SU-DHL-6 (cell line): Measurements from ENCODE around the gene SLC8A1.

Experiments
- H2AFZ ChIP-seq: fragments of 200-600 bp; sonication (generic); 2 replicates; pipeline ENCODE4 v1.6.1; 2014; ENCODE audit warnings: low read depth, mild to moderate bottlenecking, moderate library complexity, mixed read lengths, antibody characterized with exemption, low read length; ENCODE audit not compliant: severe bottlenecking
- H3F3A ChIP-seq: fragments of 200-600 bp; shearing (Covaris generic); 2 replicates; pipeline ENCODE4 v1.6.0; 2016; ENCODE audit warnings: antibody characterized with exemption, mild to moderate bottlenecking; ENCODE audit not compliant: insufficient read depth
- H3K27ac ChIP-seq: fragments of 200-600 bp; sonication (generic); 2 replicates; pipeline ENCODE4 v1.5.1; 2016; ENCODE audit warnings: low read depth, mild to moderate bottlenecking, low read length, moderate library complexity, mixed read lengths
- H3K27me3 ChIP-seq: fragments of 200-600 bp; sonication (generic), shearing (Covaris generic); 2 replicates; pipeline ENCODE4 v1.6.0; 2014; ENCODE audit warnings: mild to moderate bottlenecking, low read length
- H3K36me3 ChIP-seq: fragments of 200-600 bp; sonication (generic); 2 replicates; pipeline ENCODE4 v1.6.1; 2014; ENCODE audit warnings: mild to moderate bottlenecking, low read length, mixed read lengths
- H3K4me2 ChIP-seq: fragments of 300-600, 200-600 bp; shearing (Covaris generic), sonication (generic); 2 replicates; pipeline ENCODE4 v1.6.0; 2014; ENCODE audit warnings: low read length, low read depth, mild to moderate bottlenecking; ENCODE audit not compliant: poor library complexity, severe bottlenecking
- H3K4me3 ChIP-seq: fragments of 200-600 bp; sonication (generic); 2 replicates; pipeline ENCODE4 v1.5.1; 2014; ENCODE audit warnings: antibody characterized with exemption, low read length, mild to moderate bottlenecking, mixed read lengths; ENCODE audit not compliant: insufficient read depth, poor library complexity, severe bottlenecking
- H3K79me2 ChIP-seq: fragments of 200-600 bp; sonication (generic); 2 replicates; pipeline ENCODE4 v1.6.1; 2014; ENCODE audit warnings: mild to moderate bottlenecking, low read length, moderate library complexity; ENCODE audit not compliant: insufficient read depth
- H3K9ac ChIP-seq: fragments of 200-600 bp; sonication (generic); 2 replicates; pipeline ENCODE4 v1.7.0; 2014; ENCODE audit warnings: mild to moderate bottlenecking, low read length
- H3K9me2 ChIP-seq: fragments of 200-600 bp; sonication (generic); replicated peaks from 2 replicates; pipeline ENCODE4 v1.6.1; 2014; ENCODE audit warnings: low read length; ENCODE audit not compliant: insufficient read depth
- H3K9me3 ChIP-seq: fragments of 200-600 bp; sonication (generic); 2 replicates; pipeline ENCODE4 v1.6.1; 2014; ENCODE audit warnings: low read length, mixed read lengths; ENCODE audit not compliant: insufficient read depth
- H4K20me1 ChIP-seq: fragments of 200-600 bp; sonication (generic); 2 replicates; pipeline ENCODE4 v1.6.1; 2014; ENCODE audit warnings: low read depth, mild to moderate bottlenecking, antibody characterized with exemption, low read length, moderate library complexity, mixed read lengths
- CTCF ChIP-seq: fragments of 200-600 bp; sonication (generic); IDR thresholded peaks from one replicate; pipeline ENCODE4 v1.5.1; 2017; ENCODE audit warnings: antibody characterized with exemption, mild to moderate bottlenecking, low read length, moderate library complexity; ENCODE audit not compliant: insufficient read depth, poor library complexity, severe bottlenecking
- EZH2phosphoT487 ChIP-seq: fragments of 200-600 bp; sonication (generic), shearing (Covaris generic); conservative IDR thresholded peaks from 2 replicates; pipeline ENCODE4 v1.6.1; 2018; ENCODE audit warnings: mild to moderate bottlenecking, antibody characterized with exemption, low read length, moderate library complexity, mixed read lengths

Gene SLC8A1

DNA sequence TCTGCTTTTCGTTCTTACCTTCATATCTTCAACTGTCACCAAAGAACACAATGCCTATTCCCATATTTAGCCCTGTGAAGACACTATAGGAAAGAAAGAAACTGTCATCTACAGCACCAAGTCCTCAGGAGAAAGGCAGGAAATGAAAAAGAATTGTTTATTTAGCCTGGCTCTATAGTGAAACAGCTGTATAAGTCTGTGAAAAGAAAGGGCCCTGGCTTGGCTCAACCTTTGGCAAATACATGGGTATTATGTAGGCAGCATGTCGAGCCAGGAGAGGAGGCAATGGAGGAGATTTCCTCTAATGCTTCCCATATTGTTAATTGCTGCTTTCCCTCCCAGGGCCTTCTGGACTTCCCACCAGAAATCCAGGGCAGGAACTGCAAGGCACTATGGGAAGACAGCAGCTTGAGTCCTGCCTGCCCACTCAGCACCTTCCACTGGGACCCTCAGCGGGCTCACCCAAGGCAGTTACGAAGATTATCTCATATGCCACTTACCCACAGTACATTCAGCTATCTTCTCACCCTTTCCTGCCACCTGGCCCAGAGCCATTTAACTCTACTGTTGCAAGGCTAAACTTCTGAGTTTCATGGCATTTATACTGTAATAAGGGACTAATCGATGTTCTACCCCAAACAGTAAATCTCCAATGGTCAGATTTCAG lies 30.1 kb downstream of the SLC8A1 start:
- H3K79me2 ChIP-seq = no peaks in the 10 kb centered on the region

DNA sequence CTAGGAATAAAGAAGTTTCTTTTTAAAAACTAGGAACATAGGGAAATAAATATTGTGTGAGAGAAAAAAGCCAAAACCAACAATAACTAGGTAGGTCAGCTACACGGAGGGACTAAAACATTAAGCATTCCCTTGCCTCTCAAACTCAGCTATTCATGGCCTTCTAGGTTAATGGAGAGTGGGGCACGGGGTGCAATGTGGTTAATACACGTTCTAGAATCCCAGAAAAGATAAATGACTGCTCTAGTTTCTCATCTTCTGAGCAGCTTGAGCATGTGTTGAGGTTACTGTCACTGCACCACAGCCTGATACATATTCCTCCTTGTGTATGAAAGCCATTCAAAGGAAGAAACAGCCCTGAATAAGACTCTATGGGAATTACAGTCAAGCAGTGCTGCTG lies 31.4 kb downstream of the SLC8A1 start:
- H3K9me2 ChIP-seq = no peaks in the 10 kb centered on the region
- TF ChIP-seq EZH2phosphoT487 = no peak
- TF ChIP-seq CTCF = no peak
- no peaks in the 10 kb centered on the region for H4K20me1 ChIP-seq
- H3K36me3 ChIP-seq = no peaks in the 10 kb centered on the region
- no peaks in the 10 kb centered on the region for H3K79me2 ChIP-seq
- H2AFZ ChIP-seq = no peak overlapping the region
- no peaks in the 10 kb centered on the region for H3K27me3 ChIP-seq
- no peaks in the 10 kb centered on the region for H3F3A ChIP-seq
- H3K4me2 ChIP-seq = no peak overlapping the region
- H3K27ac ChIP-seq = no peak overlapping the region
- no peak overlapping the region for H3K4me3 ChIP-seq
- no peaks in the 10 kb centered on the region for H3K9me3 ChIP-seq
- H3K9ac ChIP-seq = no peak overlapping the region

More for the DNA sequence above, 30.1 kb downstream of the SLC8A1 start:
- Histone ChIP-seq H3K27me3 (no peaks in the 10 kb centered on the region), H3K4me2 (no peak overlapping the region), H3K4me3 (no peak overlapping the region), H3K9ac (no peak overlapping the region), H3F3A (no peaks in the 10 kb centered on the region), H4K20me1 (no peaks in the 10 kb centered on the region), H3K27ac (no peak overlapping the region), H3K9me2 (no peaks in the 10 kb centered on the region), H3K36me3 (no peaks in the 10 kb centered on the region), H2AFZ (no peak overlapping the region), H3K9me3 (no peaks in the 10 kb centered on the region)
- no peak for TF ChIP-seq EZH2phosphoT487
- no peak for TF ChIP-seq CTCF

GRCh38 chr2:40419364-40419762 lies 32.5 kb downstream of the SLC8A1 start:
- no peak overlapping the region for H2AFZ ChIP-seq
- no peaks in the 10 kb centered on the region for H3K79me2 ChIP-seq
- no peaks in the 10 kb centered on the region for H3K9me3 ChIP-seq
- no peak overlapping the region for H3K9ac ChIP-seq
- no peaks in the 10 kb centered on the region for H3K9me2 ChIP-seq
- H3K27ac ChIP-seq = no peak overlapping the region
- H3K36me3 ChIP-seq = no peaks in the 10 kb centered on the region
- H4K20me1 ChIP-seq = no peaks in the 10 kb centered on the region
- no peaks in the 10 kb centered on the region for H3K27me3 ChIP-seq
- H3K4me2 ChIP-seq = no peak overlapping the region
- H3F3A ChIP-seq = no peaks in the 10 kb centered on the region
- H3K4me3 ChIP-seq = no peak overlapping the region
- TF ChIP-seq EZH2phosphoT487 = no peak
- TF ChIP-seq CTCF = no peak
